T47D (cell line): ENCODE data around the gene TTF1.

Experiments used
- DNase-seq, 2 experiments: peaks; one replicate each; pipeline versions ENCODE4 v3.0.0 to v3.0.0-alpha.2; 2011 to 2012; ENCODE audit warnings: low read depth in 1 of 2, low spot score in 1 of 2
- JUND ChIP-seq: IDR thresholded peaks from 2 replicates; pipeline ENCODE4 v1.6.1; 2012; ENCODE audit warnings: low read depth
- in situ Hi-C: cut with HindIII; loops from 2 replicates; pipeline ENCODE4 v1.10.0; 2016; ENCODE audit warnings: low sequenced_read_pairs, low pct_unique_long_range_greater_than_20kb

Gene TTF1

DNA sequence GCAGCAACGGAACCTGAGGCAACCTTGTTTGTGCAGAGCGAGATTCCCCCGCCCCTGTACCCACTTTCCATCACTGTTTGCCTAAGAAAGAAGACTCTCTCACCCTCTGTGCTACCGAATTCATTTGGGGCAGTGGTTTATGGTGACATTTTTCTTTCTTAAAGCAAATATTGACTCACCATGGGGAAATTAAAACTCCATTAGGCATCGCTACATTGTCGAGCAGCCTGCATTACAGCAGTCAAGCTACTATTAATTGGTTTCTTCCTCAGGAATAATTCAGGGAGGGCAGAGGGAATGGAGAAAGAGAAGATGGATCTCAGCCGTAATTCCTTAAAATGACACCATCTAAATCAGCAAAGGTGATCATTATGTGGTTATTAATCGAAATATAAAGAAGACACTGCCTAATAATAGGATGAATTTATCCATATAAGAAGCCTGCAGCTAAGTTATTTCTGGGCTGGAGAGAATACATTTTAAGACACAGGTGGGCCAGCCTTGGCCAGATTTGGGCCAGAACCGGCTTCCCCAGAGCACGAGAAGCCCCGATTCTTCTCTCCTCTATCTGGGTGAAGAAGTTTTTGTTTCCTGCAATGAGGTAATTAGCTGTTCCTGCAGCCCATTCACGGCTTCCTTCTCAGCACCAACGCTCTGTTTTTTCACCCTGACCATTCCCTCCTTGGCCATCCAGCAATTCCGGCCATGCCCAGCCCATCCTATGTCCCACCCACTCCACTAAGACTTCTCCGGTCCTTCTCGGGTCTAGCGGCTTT, 20.2 kb upstream of the TTF1 start:
- DNase-seq = no peak
- in situ Hi-C loops = no loop called here

GRCh38 chr9:132425675-132426062, 19.0 kb upstream of the TTF1 start:
- no peak for DNase-seq
- in situ Hi-C loops = no loop called here

More for the DNA sequence above, 20.2 kb upstream of the TTF1 start:
- TF ChIP-seq JUND = no peak

DNA sequence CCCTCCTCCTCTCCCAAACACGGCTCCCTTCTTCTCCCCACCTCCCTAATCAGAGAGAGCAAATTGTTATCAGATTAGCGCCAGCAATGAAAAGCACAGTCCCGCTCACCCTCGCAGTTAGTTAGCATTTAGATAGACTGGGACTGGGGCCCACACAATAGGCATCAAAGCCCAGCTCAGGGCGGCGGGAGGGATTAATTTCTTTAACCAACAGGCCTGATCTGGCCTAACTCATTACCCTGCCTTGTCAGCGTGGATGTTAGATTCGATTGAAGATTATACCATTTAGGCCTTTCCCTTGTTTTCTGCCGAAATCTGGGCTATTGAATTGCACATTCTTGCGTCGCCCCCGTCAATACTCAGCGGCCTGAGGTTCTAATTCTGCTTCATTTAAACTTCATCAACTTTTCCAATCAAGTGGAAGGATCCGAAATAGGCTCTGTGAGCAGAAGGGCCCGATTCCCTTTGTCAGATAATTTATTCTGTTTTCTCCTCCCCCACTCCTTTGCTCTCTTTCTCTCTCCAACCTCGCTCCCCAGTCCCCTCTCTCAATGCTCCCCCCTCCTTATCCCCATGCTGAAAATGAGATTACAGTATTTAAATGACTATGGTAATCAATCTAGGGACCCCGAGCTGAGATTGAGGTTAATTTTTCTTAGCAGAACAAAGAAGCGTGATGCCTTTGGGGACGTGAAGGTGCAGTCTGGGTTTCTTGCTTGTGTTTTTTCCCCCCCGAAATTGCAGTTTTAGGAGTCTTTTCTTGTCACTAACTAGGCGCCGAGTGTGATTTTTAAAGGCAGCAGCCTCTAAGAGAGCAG, 18.4 kb upstream of the TTF1 start:
- no peak for TF ChIP-seq JUND
- DNase-seq = no peak
- in situ Hi-C loops = no loop called here

More at GRCh38 chr9:132425675-132426062, 19.0 kb upstream of the TTF1 start:
- no peak for TF ChIP-seq JUND

- no peak for DNase-seq
- in situ Hi-C loops = no loop called here
- TF ChIP-seq JUND = no peak
Observed at GRCh38 chr9:132423503-132423902, 16.9 kb upstream of the TTF1 start.

- no peak for DNase-seq
- in situ Hi-C loops = no loop called here
- no peak for TF ChIP-seq JUND
Observed at GRCh38 chr9:132422574-132422973, 15.9 kb upstream of the TTF1 start.

DNA sequence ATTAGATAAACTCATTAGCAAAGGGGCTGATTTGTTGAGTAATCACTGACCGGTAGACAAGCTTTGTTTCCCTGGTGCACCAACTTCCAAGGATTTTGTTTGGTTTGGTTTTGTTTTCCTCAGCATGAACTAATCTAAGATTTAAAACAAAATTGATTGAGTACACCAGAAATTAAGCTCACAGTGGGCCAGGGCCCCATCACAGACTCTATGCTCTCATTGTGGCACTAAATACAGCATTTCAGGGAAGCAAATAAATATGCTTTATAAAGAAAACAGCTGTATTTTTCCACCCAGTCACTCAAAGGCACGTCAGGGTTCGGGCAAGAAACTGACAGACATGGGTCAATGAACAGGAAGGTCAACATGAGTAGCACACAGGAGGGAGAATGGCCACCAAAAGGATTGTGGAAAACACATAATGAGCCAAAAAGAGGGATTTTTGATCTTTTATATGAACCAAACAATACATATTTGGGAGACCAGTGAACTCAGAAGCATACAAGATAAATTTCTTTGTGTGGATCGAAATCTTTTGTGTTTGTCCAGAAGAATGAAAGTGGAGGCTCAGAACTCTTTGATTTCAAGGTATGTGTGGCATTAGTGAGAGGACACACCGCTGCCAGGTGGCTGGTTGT, 12.2 kb upstream of the TTF1 start:
- in situ Hi-C loops = no loop called here
- TF ChIP-seq JUND = no peak
- DNase-seq = no peak

- in situ Hi-C loops = no loop called here
- DNase-seq = no peak
- no peak for TF ChIP-seq JUND
Observed at GRCh38 chr9:132415181-132415580, 8.5 kb upstream of the TTF1 start.

GRCh38 chr9:132414731-132415130, 8.1 kb upstream of the TTF1 start:
- DNase-seq = no peak
- in situ Hi-C loops = no loop called here
- no peak for TF ChIP-seq JUND

DNA sequence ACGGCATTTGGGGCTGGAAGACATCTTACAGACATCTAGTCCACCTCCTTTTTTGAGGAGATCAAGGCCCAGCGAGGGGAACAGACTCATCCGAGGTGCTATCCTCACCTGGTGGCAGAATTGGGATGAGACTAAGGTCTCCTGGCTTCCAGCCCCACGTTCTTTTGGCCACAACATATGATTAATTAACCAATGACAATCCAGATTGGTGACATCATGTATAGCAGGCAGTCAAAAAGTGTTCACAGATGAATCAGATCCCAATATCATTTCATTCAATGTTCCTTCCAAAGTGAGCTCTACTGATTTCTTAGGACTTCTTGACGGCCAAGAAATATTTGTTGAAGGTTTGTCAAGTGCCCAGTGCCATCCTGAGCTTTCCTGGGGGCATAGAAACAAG, 7.3 kb upstream of the TTF1 start:
- no peak for DNase-seq
- in situ Hi-C loops = no loop called here
- no peak for TF ChIP-seq JUND

- TF ChIP-seq JUND = no peak
- peak in 1 of 2 experiments; percentile 21 for DNase-seq
- in situ Hi-C loops = no loop called here
Observed at GRCh38 chr9:132412089-132412488, 5.4 kb upstream of the TTF1 start.

DNA sequence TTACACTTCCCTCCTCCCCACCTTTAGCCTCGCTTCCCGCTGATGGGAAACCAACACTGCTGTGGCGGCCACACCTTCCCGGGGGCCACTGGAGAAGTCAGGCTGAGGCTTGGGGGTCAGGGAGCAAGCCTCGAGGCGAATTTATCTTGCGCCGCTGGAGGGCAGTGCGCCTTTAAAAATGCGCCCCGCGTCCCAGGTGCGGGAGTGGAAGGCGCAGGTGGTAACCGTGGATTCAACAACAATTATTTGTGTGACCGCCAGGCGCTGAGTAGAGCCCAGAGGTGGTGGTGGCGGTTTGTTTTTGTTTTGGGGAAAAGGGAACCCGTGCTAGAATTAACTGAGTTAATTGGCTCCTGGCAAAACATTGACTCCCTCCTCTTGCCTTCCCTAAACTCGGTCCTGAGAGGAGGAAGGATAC, 4.5 kb upstream of the TTF1 start:
- TF ChIP-seq JUND = no peak
- in situ Hi-C loops = no loop called here
- DNase-seq = peak; percentile 84 to 89

- in situ Hi-C loops = no loop called here
- no peak for TF ChIP-seq JUND
- no peak for DNase-seq
Observed at GRCh38 chr9:132410642-132411041, 4.0 kb upstream of the TTF1 start.

DNA sequence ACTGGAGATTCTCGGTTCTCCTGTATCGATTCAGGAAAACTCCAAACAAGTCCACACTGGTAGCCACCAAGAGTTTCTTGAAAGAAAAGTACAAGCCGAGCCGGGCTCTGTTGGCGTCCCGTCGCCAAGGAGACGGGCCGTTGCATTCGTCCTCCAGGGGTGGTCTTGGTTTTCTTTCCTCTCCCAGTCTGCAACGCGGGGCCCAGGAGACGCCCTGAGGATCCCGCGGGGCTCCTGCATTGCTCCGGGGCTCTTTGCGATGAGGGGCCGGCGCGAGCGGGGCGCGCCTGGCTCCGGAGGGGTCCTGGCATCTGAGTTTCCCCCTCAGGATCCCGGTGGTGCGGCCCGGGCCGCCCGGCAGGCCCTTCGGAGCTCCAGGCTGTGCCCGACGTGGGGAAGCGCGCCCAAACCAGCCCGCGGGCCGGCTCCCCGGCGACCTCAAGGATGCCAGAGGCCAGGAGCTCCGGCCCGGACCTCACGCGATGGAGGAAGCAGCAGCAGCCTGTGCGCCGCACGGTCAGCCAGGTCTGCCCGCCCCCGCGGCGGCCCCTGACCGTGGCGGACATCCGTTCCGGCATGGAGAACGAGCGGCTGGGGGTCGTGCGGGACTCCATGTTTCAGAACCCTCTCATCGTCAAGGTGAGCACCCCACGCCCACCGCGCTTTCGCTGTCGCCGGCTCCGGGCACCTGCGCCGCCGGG, 3.3 kb upstream of the TTF1 start, which contains the start of gene CFAP77:
TSS of gene CFAP77 (plus strand) at position 384 of the 701 bp plus-strand sequence. CDS start at position 445, 61 bp downstream.
- in situ Hi-C loops = no loop called here
- TF ChIP-seq JUND = no peak
- peak; percentile 67 to 71 for DNase-seq
